Hematopoietic multipotent progenitor cell treated with erythropoietin and hydrocortisone succinate and interleukin-3 and kit ligand, for 8 days (in vitro differentiated cells): ENCODE results near the gene CNPY1.

Source experiments
- DNase-seq: peaks from one replicate; pipeline ENCODE4 v3.0.0-alpha.2; 2015

The CNPY1 gene

GRCh38 chr7:155486783-155487508 lies 59.4 kb downstream of the CNPY1 start:
- DNase-seq: no peak

GRCh38 chr7:155484483-155485399 lies 61.6 kb downstream of the CNPY1 start:
- DNase-seq: no peak

- DNase-seq: no peak
Observed at GRCh38 chr7:155483868-155484325, 62.5 kb downstream of the CNPY1 start.

- DNase-seq: no peak
Observed at GRCh38 chr7:155483245-155483644, 63.1 kb downstream of the CNPY1 start.

GRCh38 chr7:155482511-155483183 lies 63.7 kb downstream of the CNPY1 start:
- DNase-seq: no peak

- no peak for DNase-seq
Observed at GRCh38 chr7:155481764-155482163, 64.6 kb downstream of the CNPY1 start.

GRCh38 chr7:155477476-155477875 lies 68.9 kb downstream of the CNPY1 start:
- no peak for DNase-seq

GRCh38 chr7:155471718-155472117 lies 74.6 kb downstream of the CNPY1 start:
- no peak for DNase-seq

- no peak for DNase-seq
Observed at GRCh38 chr7:155470686-155471638, 75.4 kb downstream of the CNPY1 start.

GRCh38 chr7:155470186-155470487 lies 76.2 kb downstream of the CNPY1 start:
- DNase-seq: no peak

GRCh38 chr7:155469311-155470185 lies 76.8 kb downstream of the CNPY1 start:
- DNase-seq: no peak

- no peak for DNase-seq
Observed at GRCh38 chr7:155468785-155469148, 77.6 kb downstream of the CNPY1 start.

GRCh38 chr7:155467846-155468784 lies 78.2 kb downstream of the CNPY1 start:
- DNase-seq: no peak

GRCh38 chr7:155466814-155467733 lies 79.3 kb downstream of the CNPY1 start:
- DNase-seq: no peak

- no peak for DNase-seq
Observed at GRCh38 chr7:155466142-155466813, 80.1 kb downstream of the CNPY1 start.

- DNase-seq: no peak
Observed at GRCh38 chr7:155465761-155466141, 80.6 kb downstream of the CNPY1 start.

- no peak for DNase-seq
Observed at GRCh38 chr7:155464948-155465739, 81.2 kb downstream of the CNPY1 start.

GRCh38 chr7:155464183-155464582 lies 82.2 kb downstream of the CNPY1 start:
- DNase-seq: no peak
